CD4-positive, alpha-beta T cell (primary cell): ENCODE measurements around the gene ZC3H12D. TPM values are rescaled to one million over a fixed set of nuclear protein-coding genes. Genes with fewer than 3 reads are reported as not detected.
"Not testable (repeated sequence)": the region's sequence is repeated elsewhere in the genome, so short reads cannot be mapped to it uniquely, and the experiment has no call there.

ENCODE experiments used
- ATAC-seq: fragments of 200-7000 bp; cut with Tn5 transposase; one replicate; pipeline ENCODE4 v1.10.0; 2022; ENCODE audit warnings: mild to moderate bottlenecking; ENCODE audit not compliant: poor library complexity
- CTCF ChIA-PET: fragments of 350-600 bp; sonication (Branson Sonifier 250); formaldehyde crosslinking; loops from one replicate; lab custom pipeline; 2021; ENCODE audit warnings: antibody characterized with exemption, inconsistent platforms; lab: Charles Lee
- POLR2A ChIA-PET: fragments of 350-600 bp; sonication (Branson Sonifier 250); formaldehyde crosslinking; loops from one replicate; lab custom pipeline; 2021; ENCODE audit warnings: antibody characterized with exemption, inconsistent platforms; lab: Charles Lee
- DNase-seq, 14 experiments: peaks; one replicate each; pipeline ENCODE4 v3.0.0-alpha.2; 2013 to 2020; ENCODE audit warnings: mixed read lengths in 2 of 14
- H3K27ac ChIP-seq, 2 donors: one replicate each; pipeline versions ENCODE4 v1.5.1 to v1.7.0; 2013; ENCODE audit warnings: low read length in 2 of 2, low read depth in 1 of 2, mild to moderate bottlenecking in 1 of 2
- H3K27me3 ChIP-seq, 2 experiments: 1 replicate in 1 of 2; 2 replicates in 1 of 2; pipeline versions ENCODE4 v1.6.1 to v1.7.0; 2013; ENCODE audit warnings: low read length in 2 of 2, control low read depth in 1 of 2, mild to moderate bottlenecking in 1 of 2, moderate library complexity in 1 of 2; ENCODE audit not compliant: insufficient read depth in 2 of 2, control insufficient read depth in 1 of 2
- H3K36me3 ChIP-seq: one replicate; pipeline ENCODE4 v1.6.1; 2013; ENCODE audit warnings: low read length, control low read depth; ENCODE audit not compliant: insufficient read depth
- H3K4me1 ChIP-seq: one replicate; pipeline ENCODE4 v1.6.1; 2013; ENCODE audit warnings: low read length, control low read depth; ENCODE audit not compliant: insufficient read depth
- H3K4me3 ChIP-seq: one replicate; pipeline ENCODE4 v1.5.1; 2013; ENCODE audit warnings: mild to moderate bottlenecking, low read length, moderate library complexity
- H3K9me3 ChIP-seq, 2 experiments: 1 replicate in 1 of 2; 2 replicates in 1 of 2; pipeline versions ENCODE4 v1.6.1 to v1.7.0; 2013; ENCODE audit warnings: low read length in 2 of 2, mild to moderate bottlenecking in 2 of 2, control low read depth in 1 of 2, moderate library complexity in 1 of 2; ENCODE audit not compliant: control insufficient read depth in 1 of 2, insufficient read depth in 1 of 2
- H3K27ac Mint-ChIP-seq: one replicate; pipeline ENCODE4 v1.8.0; 2020; ENCODE audit warnings: mixed read lengths
- H3K27me3 Mint-ChIP-seq: one replicate; pipeline ENCODE4 v1.8.0; 2021; ENCODE audit warnings: mixed read lengths
- H3K36me3 Mint-ChIP-seq: one replicate; pipeline ENCODE4 v1.8.0; 2021; ENCODE audit warnings: low read depth, mixed read lengths
- H3K4me1 Mint-ChIP-seq: one replicate; pipeline ENCODE4 v1.8.0; 2021; ENCODE audit warnings: low read depth, mixed read lengths
- H3K4me3 Mint-ChIP-seq: one replicate; pipeline ENCODE4 v1.8.0; 2020; ENCODE audit warnings: mild to moderate bottlenecking, mixed read lengths
- H3K9me3 Mint-ChIP-seq: one replicate; pipeline ENCODE4 v1.8.0; 2020; ENCODE audit warnings: mixed read lengths
- intact Hi-C, 2 experiments: fragments of 100-400 bp; cut with DNase I in 1 of 2; cut with micrococcal nuclease in 1 of 2; formaldehyde crosslinking; loops; one replicate each; pipeline versions ENCODE4 v1.15.1 to v1.9.0; 2023 to 2025; cut with DNase I, micrococcal nuclease
- total RNA-seq, 174 experiments: library from RNA in 2 of 174; stranded (reverse) in 2 of 174; gene quantifications; one replicate each; pipeline ENCODE4 v1.2.3 and lab custom pipeline; 2021 to 2026
- TF ChIP-seq, protein P1 (sequence below): fragments of 200-600 bp; IDR thresholded peaks from one replicate; pipeline ENCODE4 v1.8.0; 2022; ENCODE audit warnings: antibody characterized with exemption, mild to moderate bottlenecking

ZC3H12D gene
- total RNA-seq, 2 experiments from 2014 or later = 70.2 to 71.0 TPM

DNA sequence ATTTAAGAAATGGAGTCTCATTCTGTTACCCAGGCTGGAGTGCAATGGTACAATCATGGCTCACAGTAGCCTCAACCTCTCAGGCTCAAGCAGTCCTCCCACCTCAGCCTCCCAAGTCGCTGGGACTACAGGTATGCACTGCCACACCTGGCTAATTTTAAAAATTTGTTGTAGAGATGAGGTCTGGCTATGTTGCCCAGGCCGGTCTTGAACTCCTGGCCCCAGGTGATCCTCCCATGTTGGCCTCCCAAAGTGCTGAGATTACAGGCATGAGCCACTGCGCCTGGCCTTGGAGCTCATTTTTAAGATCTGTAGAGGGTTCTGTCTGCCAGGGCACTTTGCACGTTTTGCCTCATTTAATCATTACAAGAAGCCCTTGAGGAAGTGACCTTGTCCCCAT is 17.5 kb downstream of the ZC3H12D start:
- Mint-ChIP-seq H3K27me3 (no peaks in the 10 kb centered on the region), H3K4me1 (peaks cover 47% of the 10 kb centered on the region), H3K4me3 (no peak overlapping the region), H3K27ac (peak overlapping the region; percentile 55), H3K36me3 (peaks cover 56% of the 10 kb centered on the region), H3K9me3 (no peaks in the 10 kb centered on the region)
- CTCF ChIA-PET = interaction anchor here (0.6 to 1.0 kb wide), 2 partner anchors 11 to 50 kb away, joined by 3 read pairs; no protein-coding TSS in a partner anchor
- H3K27me3 ChIP-seq = no peaks in the 10 kb centered on the region
- ATAC-seq (no peak), DNase-seq (no peak)
- no peak overlapping the region for H3K4me3 ChIP-seq
- no peaks in the 10 kb centered on the region for H3K9me3 ChIP-seq
- POLR2A ChIA-PET = interaction anchor here (0.6 kb wide), 1 partner anchor 31 kb away, joined by 6 read pairs; no protein-coding TSS in a partner anchor
- TF ChIP-seq, protein P1, sequence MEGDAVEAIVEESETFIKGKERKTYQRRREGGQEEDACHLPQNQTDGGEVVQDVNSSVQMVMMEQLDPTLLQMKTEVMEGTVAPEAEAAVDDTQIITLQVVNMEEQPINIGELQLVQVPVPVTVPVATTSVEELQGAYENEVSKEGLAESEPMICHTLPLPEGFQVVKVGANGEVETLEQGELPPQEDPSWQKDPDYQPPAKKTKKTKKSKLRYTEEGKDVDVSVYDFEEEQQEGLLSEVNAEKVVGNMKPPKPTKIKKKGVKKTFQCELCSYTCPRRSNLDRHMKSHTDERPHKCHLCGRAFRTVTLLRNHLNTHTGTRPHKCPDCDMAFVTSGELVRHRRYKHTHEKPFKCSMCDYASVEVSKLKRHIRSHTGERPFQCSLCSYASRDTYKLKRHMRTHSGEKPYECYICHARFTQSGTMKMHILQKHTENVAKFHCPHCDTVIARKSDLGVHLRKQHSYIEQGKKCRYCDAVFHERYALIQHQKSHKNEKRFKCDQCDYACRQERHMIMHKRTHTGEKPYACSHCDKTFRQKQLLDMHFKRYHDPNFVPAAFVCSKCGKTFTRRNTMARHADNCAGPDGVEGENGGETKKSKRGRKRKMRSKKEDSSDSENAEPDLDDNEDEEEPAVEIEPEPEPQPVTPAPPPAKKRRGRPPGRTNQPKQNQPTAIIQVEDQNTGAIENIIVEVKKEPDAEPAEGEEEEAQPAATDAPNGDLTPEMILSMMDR = no peak
- H3K36me3 ChIP-seq = peaks cover 58% of the 10 kb centered on the region
- peaks cover 73% of the 10 kb centered on the region for H3K4me1 ChIP-seq
- no peak overlapping the region for H3K27ac ChIP-seq
- intact Hi-C loops = loop anchor here in 1 of 2 experiments (10.0 kb wide), 1 partner anchor 48 kb away; no protein-coding TSS in a partner anchor

DNA sequence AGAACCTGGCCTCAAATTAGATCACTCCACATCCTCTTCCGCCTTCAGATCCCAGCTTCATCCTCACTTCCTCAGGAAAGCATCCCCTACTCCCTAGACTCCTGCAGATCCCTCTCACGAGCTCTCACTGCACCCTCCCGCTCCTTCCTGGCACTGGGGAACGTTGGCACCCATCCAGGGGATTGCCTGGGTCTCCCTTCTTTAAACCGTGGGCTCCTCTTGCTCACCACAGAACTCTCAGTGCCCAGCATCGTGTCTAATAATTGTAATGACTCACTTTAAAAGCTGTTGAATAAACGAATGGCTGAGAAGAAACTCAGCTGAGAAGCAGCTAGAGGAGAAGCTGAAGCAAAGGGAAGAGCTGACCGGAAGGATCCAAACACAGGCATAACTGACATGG is 20.4 kb downstream of the ZC3H12D start:
- Mint-ChIP-seq H3K27me3 (no peaks in the 10 kb centered on the region), H3K4me1 (peaks cover 30% of the 10 kb centered on the region), H3K9me3 (no peaks in the 10 kb centered on the region), H3K36me3 (peaks cover 64% of the 10 kb centered on the region), H3K4me3 (no peak overlapping the region), H3K27ac (peak overlapping the region; percentile 15)
- Histone ChIP-seq H3K27ac (peak overlapping the region in 1 of 2 donors; percentile 7), H3K9me3 (no peaks in the 10 kb centered on the region), H3K27me3 (no peaks in the 10 kb centered on the region), H3K36me3 (peaks cover 60% of the 10 kb centered on the region), H3K4me1 (peaks cover 44% of the 10 kb centered on the region), H3K4me3 (no peak overlapping the region)
- DNase-seq = no peak
- POLR2A ChIA-PET = no interaction called here
- CTCF ChIA-PET = interaction anchor here (0.9 to 1.7 kb wide), 2 partner anchors 9 to 24 kb away, joined by 3 to 4 read pairs; no protein-coding TSS in a partner anchor
- no peak for ATAC-seq
- intact Hi-C loops = loop anchor here in 1 of 2 experiments (10.0 kb wide), 1 partner anchor 50 kb away; no protein-coding TSS in a partner anchor
- TF ChIP-seq, protein P1 = no peak

DNA sequence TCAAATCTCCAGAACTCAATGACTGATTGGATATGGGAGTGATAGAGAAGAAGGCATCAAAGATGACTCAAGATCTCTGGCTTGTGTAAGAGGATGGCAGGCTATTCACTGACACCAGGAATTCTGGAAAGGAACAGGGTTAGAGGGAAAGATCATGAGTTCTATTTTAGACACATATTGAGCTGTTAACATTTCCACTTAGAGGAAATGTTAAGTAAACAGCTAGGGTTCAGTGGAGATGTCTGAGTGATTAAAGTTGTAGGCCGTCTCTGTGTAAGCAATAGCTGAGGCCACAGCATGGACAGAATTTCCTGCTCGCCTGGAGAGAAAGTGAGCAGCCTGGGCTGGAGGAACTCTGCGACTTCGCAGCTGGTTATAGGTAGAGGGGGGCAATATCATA is 21.0 kb downstream of the ZC3H12D start:
- Mint-ChIP-seq H3K27ac (peak overlapping the region; percentile 15), H3K36me3 (peaks cover 68% of the 10 kb centered on the region), H3K27me3 (no peaks in the 10 kb centered on the region), H3K4me1 (peaks cover 30% of the 10 kb centered on the region), H3K9me3 (no peaks in the 10 kb centered on the region), H3K4me3 (no peak overlapping the region)
- Histone ChIP-seq H3K4me3 (no peak overlapping the region), H3K36me3 (peaks cover 66% of the 10 kb centered on the region), H3K27ac (no peak overlapping the region), H3K27me3 (no peaks in the 10 kb centered on the region), H3K9me3 (no peaks in the 10 kb centered on the region), H3K4me1 (peaks cover 38% of the 10 kb centered on the region)
- ChIA-PET CTCF (interaction anchor here (1.7 to 3.1 kb wide), 2 partner anchors 23 to 54 kb away, joined by 3 to 13 read pairs; no protein-coding TSS in a partner anchor), POLR2A (no interaction called here)
- TF ChIP-seq, protein P1 = no peak
- ATAC-seq (no peak), DNase-seq (no peak)
- intact Hi-C loops = loop anchor here in 1 of 2 experiments (10.0 kb wide), 1 partner anchor 51 kb away; no protein-coding TSS in a partner anchor

DNA sequence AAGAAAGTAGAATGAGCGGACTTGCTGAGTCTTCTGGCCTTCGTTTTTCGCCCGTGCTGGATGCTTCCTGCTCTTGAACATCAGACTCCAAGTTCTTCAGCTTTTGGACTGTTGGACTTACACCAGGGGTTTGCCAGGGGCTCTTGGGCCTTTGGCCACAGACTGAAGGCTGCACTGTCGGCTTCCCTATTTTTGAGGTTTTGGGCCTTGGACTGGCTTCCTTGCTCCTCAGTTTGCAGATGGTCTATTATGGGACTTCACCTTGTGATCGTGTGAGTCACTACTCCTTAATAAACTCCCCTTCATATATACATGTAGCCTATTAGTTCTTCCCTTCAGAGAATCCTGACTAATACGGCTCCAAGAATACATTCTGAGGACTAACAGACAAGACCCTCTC is 22.1 kb downstream of the ZC3H12D start:
- DNase-seq, ATAC-seq, H3K4me3 ChIP-seq, POLR2A ChIA-PET, H3K9me3 Mint-ChIP-seq, H3K27me3 Mint-ChIP-seq, H3K9me3 ChIP-seq, H3K27ac ChIP-seq, H3K27me3 ChIP-seq, H3K4me3 Mint-ChIP-seq, H3K27ac Mint-ChIP-seq: not testable (repeated sequence)
- peaks cover 73% of the 10 kb centered on the region for H3K36me3 ChIP-seq
- H3K4me1 ChIP-seq = peaks cover 28% of the 10 kb centered on the region
- CTCF ChIA-PET = interaction anchor here (0.7 to 3.1 kb wide), 2 partner anchors 48 to 55 kb away, joined by 3 to 13 read pairs; no protein-coding TSS in a partner anchor
- intact Hi-C loops = loop anchor here in 1 of 2 experiments (10.0 kb wide), 1 partner anchor 52 kb away; no protein-coding TSS in a partner anchor
- Mint-ChIP-seq H3K36me3 (peaks cover 70% of the 10 kb centered on the region), H3K4me1 (peaks cover 23% of the 10 kb centered on the region)
